Skeletal muscle tissue (tissue), 4 donors: Measurements from ENCODE around the gene TJP1. TPM values are rescaled to one million over a fixed set of nuclear protein-coding genes. Genes with fewer than 3 reads are reported as not detected.
A peak's percentile ranks its signal among the peaks of the same experiment; 100 is the strongest.
"Not testable (repeated sequence)": the region's sequence is repeated elsewhere in the genome, so short reads cannot be mapped to it uniquely, and the experiment has no call there.

Experiments used
- H3K27ac ChIP-seq: one replicate; pipeline ENCODE4 v1.7.0; 2013; ENCODE audit warnings: mild to moderate bottlenecking, low read depth, low read length, inconsistent platforms
- H3K27me3 ChIP-seq, 3 donors: one replicate each; pipeline ENCODE4 v1.7.0; 2013; ENCODE audit warnings: low read length in 3 of 3; ENCODE audit not compliant: control insufficient read depth in 3 of 3, insufficient read depth in 3 of 3
- H3K36me3 ChIP-seq, 3 donors: one replicate each; pipeline ENCODE4 v1.7.0; 2013; ENCODE audit warnings: low read length in 3 of 3; ENCODE audit not compliant: control insufficient read depth in 3 of 3, insufficient read depth in 3 of 3
- H3K4me1 ChIP-seq, 3 donors: one replicate each; pipeline ENCODE4 v1.7.0; 2013; ENCODE audit warnings: low read length in 3 of 3, mild to moderate bottlenecking in 3 of 3; ENCODE audit not compliant: control insufficient read depth in 3 of 3, insufficient read depth in 3 of 3
- H3K4me3 ChIP-seq, 3 donors: one replicate each; pipeline ENCODE4 v1.7.0; 2013; ENCODE audit warnings: low read length in 3 of 3
- H3K9ac ChIP-seq, 3 donors: one replicate each; pipeline ENCODE4 v1.7.0; 2013; ENCODE audit warnings: low read length in 3 of 3, mild to moderate bottlenecking in 3 of 3, moderate library complexity in 2 of 3, low read depth in 1 of 3
- H3K9me3 ChIP-seq, 3 donors: one replicate each; pipeline ENCODE4 v1.7.0; 2013; ENCODE audit warnings: low read length in 3 of 3; ENCODE audit not compliant: control insufficient read depth in 3 of 3
- total RNA-seq: library from RNA; depleted of rRNA; stranded (reverse); fragments of >200 nt; gene quantifications from one replicate; pipeline ENCODE4 v1.2.3, GENCODE V29; 2014
- donor health status: Osteomylitis.

TJP1 gene
- total RNA-seq, 1 donor from 2014 or later, result 53.2 TPM

DNA sequence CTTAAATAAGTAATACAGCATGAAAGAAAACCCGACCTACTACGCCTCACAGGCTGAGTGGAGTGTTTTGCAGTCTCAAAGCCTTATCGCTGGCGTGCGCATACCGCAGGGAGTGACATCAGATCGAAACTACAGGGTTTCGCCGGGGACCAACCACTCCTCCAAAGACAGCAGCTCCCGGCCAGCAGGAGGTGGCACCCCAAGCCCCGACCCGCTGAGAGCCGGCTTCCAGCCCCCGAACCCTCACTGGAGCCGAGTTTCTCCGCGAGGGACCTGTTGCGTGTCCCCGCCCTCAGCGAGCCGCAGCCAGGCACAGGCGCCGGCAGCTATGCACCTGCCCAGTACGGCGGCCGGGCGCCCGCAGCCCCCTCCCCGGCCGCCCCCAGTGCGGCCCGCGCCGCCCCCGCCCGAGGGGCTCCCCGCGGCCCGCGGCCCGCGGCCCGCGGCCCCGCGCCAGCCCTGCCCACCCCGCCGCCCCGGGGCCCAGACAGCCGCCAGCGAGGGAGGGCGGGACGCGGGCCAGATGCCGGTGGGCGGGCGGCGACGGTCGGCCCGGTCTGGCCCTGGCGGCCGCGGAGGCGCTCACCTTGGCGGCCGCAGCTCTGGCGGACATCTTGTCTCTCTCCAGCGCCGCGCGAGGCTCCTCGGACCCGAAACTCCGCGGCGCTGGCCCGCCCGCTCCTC lies 710 bp downstream of the TJP1 start:
- peaks cover 11 to 15% (median 12%) of the 10 kb centered on the region in 3 donors for H3K4me1 ChIP-seq
- H3K27ac ChIP-seq, result peak overlapping the region; percentile 90
- no peaks in the 10 kb centered on the region for H3K9me3 ChIP-seq
- H3K4me3 ChIP-seq, result peak overlapping the region; percentile 86 to 92 (median 91)
- H3K36me3 ChIP-seq, result no peaks in the 10 kb centered on the region
- H3K27me3 ChIP-seq, result no peaks in the 10 kb centered on the region
- peak overlapping the region; percentile 80 to 90 (median 85) for H3K9ac ChIP-seq

DNA sequence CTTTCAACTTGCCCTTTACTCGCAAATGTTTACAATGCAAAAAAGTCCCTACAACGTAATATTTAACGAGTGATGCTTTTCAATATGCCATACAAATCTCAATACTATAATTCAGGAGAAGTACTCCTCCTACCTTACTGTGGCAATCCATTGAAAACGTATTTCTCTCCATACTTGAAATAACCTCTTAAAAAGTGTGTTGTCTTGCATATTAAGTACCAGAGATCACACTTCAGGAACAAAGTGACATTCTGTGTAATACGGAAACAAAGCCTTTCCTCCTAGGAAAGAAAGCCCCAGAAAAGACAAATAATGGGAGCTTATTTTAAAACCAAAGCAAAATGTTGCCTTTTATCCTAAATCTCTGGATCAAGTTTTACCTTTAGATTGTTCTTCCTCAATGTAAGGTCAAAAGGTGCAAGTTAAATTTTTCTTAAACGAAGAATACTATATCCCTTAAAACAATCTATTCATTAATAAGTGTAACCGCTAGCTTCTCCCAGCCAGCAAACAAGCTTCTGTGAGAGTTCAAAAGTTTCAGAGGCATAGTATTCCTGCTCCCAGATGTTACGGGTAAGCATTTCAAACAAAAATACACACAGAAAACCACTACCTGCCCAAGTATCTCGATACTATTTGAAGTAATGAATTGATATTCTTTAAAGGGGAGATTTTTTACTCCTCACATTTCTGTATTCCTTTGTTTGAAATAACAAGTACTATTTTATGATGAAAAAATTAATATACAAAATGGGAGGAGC lies 1.7 kb downstream of the TJP1 start:
- no peaks in the 10 kb centered on the region for H3K9me3 ChIP-seq
- peak overlapping the region; percentile 84 to 92 (median 86) for H3K4me3 ChIP-seq
- no peaks in the 10 kb centered on the region for H3K27me3 ChIP-seq
- H3K4me1 ChIP-seq, result peaks cover 14 to 18% (median 16%) of the 10 kb centered on the region in 3 donors
- H3K36me3 ChIP-seq, result no peaks in the 10 kb centered on the region
- peak overlapping the region; percentile 80 to 85 (median 85) for H3K9ac ChIP-seq
- H3K27ac ChIP-seq, result peak overlapping the region; percentile 84

GRCh38 chr15:29819979-29820378 lies 2.3 kb downstream of the TJP1 start:
- Histone ChIP-seq H3K36me3 (no peaks in the 10 kb centered on the region), H3K27ac (no peak overlapping the region), H3K9me3 (no peaks in the 10 kb centered on the region), H3K9ac (peak overlapping the region in 2 of 3 donors; percentile 25 to 80), H3K4me1 (peaks cover 14 to 18% (median 16%) of the 10 kb centered on the region in 3 donors), H3K27me3 (no peaks in the 10 kb centered on the region), H3K4me3 (peak overlapping the region in 1 of 3 donors; percentile 86)

GRCh38 chr15:29818141-29818540 lies 4.1 kb downstream of the TJP1 start:
- Histone ChIP-seq H3K4me3 (no peak overlapping the region), H3K36me3 (no peaks in the 10 kb centered on the region), H3K4me1 (peaks cover 13 to 22% (median 14%) of the 10 kb centered on the region in 3 donors), H3K27me3 (no peaks in the 10 kb centered on the region), H3K27ac (no peak overlapping the region), H3K9ac (no peak overlapping the region), H3K9me3 (no peaks in the 10 kb centered on the region)

DNA sequence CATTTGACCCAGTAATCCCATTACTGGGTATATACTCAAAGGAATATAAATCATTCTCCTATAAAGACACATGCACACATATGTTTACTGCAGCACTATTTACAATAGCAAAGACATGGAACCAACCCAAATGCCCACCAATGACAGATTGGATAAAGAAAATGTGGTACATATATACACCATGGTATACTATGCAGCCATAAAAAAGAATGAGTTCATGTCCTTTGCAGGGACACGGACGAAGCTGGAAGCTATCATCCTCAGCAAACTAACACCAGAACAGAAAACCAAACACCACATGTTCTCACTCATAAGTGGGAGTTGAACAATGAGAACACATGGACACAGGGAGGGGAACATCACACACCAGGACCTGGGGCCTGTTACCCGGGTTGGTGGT lies 4.8 kb downstream of the TJP1 start:
- H3K27ac ChIP-seq, H3K4me3 ChIP-seq: not testable (repeated sequence)
- H3K4me1 ChIP-seq, result peaks cover 10 to 17% (median 12%) of the 10 kb centered on the region in 3 donors

DNA sequence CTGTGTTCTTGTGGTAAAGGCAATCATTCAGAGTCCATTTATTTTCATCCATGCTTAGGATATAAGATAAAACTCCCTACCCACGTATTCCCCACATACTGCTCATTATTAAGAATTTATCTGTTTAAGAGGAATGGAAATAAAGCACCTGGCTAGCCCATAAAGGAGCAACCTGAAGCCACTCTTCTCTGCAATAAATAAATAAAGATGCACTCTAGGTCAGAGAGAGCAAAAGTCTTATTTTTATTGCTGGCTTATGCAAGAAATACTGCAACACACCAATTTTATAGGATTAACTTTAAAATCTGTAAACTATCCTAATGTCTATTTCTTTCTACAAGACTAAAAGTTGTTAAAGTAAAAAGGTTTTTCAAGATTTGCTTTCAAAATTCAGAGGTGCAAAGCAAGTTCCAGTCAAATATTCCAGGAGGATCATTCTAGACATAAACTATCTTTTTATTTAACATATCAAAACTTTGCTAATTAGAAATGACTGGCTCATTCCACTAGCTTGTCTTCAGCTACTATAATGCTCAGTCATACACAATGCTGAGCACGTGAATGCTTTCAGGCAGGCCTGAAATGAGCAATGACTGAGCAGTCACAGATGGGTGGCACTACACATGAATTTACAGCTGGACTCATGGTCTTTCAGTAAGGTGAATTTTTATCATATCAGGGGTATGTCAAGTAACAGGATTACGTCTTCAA lies 7.1 kb downstream of the TJP1 start:
- no peak overlapping the region for H3K9ac ChIP-seq
- no peaks in the 10 kb centered on the region for H3K27me3 ChIP-seq
- H3K36me3 ChIP-seq, result no peaks in the 10 kb centered on the region
- no peak overlapping the region for H3K27ac ChIP-seq
- no peak overlapping the region for H3K4me3 ChIP-seq
- H3K9me3 ChIP-seq, result no peaks in the 10 kb centered on the region
- peaks cover 7 to 14% (median 11%) of the 10 kb centered on the region in 3 donors for H3K4me1 ChIP-seq

More for the DNA sequence above, 4.8 kb downstream of the TJP1 start:
- not testable (repeated sequence) for H3K9ac ChIP-seq, H3K9me3 ChIP-seq, H3K36me3 ChIP-seq, H3K27me3 ChIP-seq

GRCh38 chr15:29813009-29813408 lies 9.3 kb downstream of the TJP1 start:
- no peaks in the 10 kb centered on the region for H3K27me3 ChIP-seq
- H3K9me3 ChIP-seq, result no peaks in the 10 kb centered on the region
- no peaks in the 10 kb centered on the region for H3K36me3 ChIP-seq
- no peak overlapping the region for H3K4me3 ChIP-seq
- H3K27ac ChIP-seq, result no peak overlapping the region
- H3K4me1 ChIP-seq, result peaks cover 7 to 14% (median 8%) of the 10 kb centered on the region in 3 donors
- H3K9ac ChIP-seq, result no peak overlapping the region

DNA sequence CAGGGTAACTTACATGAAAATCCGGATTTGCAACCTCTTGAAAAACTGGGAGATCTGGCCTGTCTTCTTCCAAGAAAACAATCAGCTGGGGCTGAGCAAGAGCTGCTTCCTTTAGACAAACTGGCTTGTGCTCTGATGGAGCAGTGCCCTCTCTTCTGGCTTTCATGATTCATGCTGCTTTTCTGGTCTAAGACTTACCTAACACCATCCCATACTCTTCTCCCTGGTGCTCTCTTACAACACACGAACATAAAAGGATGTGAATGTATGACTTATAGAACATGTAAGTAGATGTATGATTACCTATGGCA lies 9.9 kb downstream of the TJP1 start:
- peaks cover 7 to 14% (median 8%) of the 10 kb centered on the region in 3 donors for H3K4me1 ChIP-seq
- no peaks in the 10 kb centered on the region for H3K36me3 ChIP-seq
- H3K4me3 ChIP-seq, result no peak overlapping the region
- H3K9me3 ChIP-seq, result no peaks in the 10 kb centered on the region
- H3K27ac ChIP-seq, result no peak overlapping the region
- no peak overlapping the region for H3K9ac ChIP-seq
- H3K27me3 ChIP-seq, result no peaks in the 10 kb centered on the region

GRCh38 chr15:29811691-29812383 lies 10.4 kb downstream of the TJP1 start:
- Histone ChIP-seq H3K27ac (no peak overlapping the region), H3K9ac (no peak overlapping the region), H3K27me3 (no peaks in the 10 kb centered on the region), H3K4me1 (peaks cover 7 to 14% (median 8%) of the 10 kb centered on the region in 3 donors), H3K9me3 (no peaks in the 10 kb centered on the region), H3K4me3 (no peak overlapping the region), H3K36me3 (no peaks in the 10 kb centered on the region)
